GM18907 (cell line): Measurements from ENCODE around the gene MECP2.
"Not testable (repeated sequence)": the region's sequence is repeated elsewhere in the genome, so short reads cannot be mapped to it uniquely, and the experiment has no call there.

Source experiments
- ATAC-seq: cut with Tn5 transposase; IDR thresholded peaks from one replicate; pipeline ENCODE4 v1.9.1; 2021; ENCODE audit warnings: mild to moderate bottlenecking, moderate library complexity; ENCODE audit not compliant: unreplicated experiment

Gene MECP2

GRCh38 chrX:154097589-154098541, at the start of gene MECP2:
Gene MECP2, minus strand, starts transcription at chrX:154097717.
- peak; percentile 85 for ATAC-seq

DNA sequence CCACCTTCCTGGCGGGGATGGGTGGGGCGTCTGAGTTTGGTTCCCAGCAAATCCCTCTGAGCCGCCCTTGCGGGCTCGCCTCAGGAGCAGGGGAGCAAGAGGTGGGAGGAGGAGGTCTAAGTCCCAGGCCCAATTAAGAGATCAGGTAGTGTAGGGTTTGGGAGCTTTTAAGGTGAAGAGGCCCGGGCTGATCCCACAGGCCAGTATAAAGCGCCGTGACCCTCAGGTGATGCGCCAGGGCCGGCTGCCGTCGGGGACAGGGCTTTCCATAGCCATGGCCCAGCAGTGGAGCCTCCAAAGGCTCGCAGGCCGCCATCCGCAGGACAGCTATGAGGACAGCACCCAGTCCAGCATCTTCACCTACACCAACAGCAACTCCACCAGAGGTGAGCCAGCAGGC, 46.5 kb upstream of the MECP2 start, which contains the start of gene OPN1LW:
Gene OPN1LW, plus strand, starts transcription at position 234 of the 400 bp plus-strand sequence. Its CDS starts 41 bp downstream, at position 275.
- ATAC-seq: not testable (repeated sequence)

GRCh38 chrX:154142950-154143745, 45.6 kb upstream of the MECP2 start:
- ATAC-seq: no peak

GRCh38 chrX:154142386-154142785, 44.9 kb upstream of the MECP2 start:
- no peak for ATAC-seq

- no peak for ATAC-seq
These were observed 43.2 kb upstream of the MECP2 start for GRCh38 chrX:154140742-154141141.

- no peak for ATAC-seq
These were observed 42.7 kb upstream of the MECP2 start for GRCh38 chrX:154140206-154140605.

GRCh38 chrX:154138857-154139256, 41.3 kb upstream of the MECP2 start:
- ATAC-seq: no peak

DNA sequence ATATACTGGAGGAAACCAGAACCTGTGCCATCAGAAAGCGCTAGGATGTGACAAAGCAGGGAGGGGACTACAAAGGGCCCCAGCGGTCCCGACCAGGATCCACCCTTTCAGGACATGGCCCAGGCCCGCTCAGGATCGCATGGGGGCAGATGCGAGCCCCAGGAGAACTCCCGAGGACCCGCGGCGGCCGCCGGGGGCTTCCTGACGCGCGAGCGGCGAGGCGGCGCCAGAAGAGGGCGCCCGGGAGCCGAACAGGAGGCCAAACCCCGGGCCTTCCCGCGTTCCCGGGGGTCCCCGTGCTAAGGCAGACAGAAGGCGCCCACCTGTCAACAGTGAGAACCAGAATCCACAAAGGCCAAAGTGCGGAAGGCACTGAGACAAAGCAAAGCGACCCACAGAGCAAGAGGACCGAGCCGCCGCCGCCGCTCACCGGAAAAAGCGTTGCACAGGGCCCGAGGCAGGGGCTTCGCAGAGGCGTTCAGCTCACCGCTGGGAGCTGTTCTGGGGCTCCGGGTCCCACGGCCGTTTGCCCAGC, 39.2 kb upstream of the MECP2 start:
- no peak for ATAC-seq

DNA sequence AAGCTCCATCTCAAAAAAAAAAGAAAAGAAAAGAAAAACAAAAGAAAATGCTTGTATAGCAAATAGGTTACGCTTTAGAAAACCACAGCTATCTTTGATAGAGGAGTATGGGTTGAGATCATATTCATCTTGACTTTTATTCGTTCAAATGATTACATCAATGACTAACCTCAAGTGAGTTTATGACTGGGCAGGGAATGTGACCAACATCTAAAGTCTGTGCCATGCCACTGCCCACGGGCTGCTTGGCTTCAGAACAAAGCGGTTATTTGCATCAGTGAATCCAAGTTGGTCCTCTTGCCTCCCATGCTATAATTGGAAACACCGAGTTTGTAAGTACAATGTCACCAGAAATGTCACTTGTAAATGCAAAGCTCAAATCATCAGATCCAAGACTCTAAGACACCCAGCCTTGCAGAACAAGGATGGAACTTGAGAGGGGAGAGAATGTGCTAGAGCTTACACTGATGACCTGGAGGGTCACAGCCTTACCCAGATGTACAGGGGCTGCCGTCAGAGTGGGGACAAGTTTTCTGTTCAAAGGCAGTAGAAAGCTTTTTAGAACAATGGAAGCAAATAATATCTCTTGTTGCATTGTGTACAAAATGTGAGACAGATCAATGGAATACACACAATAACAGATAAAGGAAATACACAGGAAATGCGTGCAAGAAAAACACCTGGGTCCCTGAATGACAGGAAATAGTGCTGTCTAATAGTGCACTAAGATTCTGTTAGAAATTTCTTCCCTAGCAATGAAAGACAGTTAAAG, 38.1 kb upstream of the MECP2 start:
- no peak for ATAC-seq

- no peak for ATAC-seq
These were observed 34.8 kb upstream of the MECP2 start for GRCh38 chrX:154132366-154132765.

- no peak for ATAC-seq
These were observed 34.4 kb upstream of the MECP2 start for GRCh38 chrX:154131955-154132354.

DNA sequence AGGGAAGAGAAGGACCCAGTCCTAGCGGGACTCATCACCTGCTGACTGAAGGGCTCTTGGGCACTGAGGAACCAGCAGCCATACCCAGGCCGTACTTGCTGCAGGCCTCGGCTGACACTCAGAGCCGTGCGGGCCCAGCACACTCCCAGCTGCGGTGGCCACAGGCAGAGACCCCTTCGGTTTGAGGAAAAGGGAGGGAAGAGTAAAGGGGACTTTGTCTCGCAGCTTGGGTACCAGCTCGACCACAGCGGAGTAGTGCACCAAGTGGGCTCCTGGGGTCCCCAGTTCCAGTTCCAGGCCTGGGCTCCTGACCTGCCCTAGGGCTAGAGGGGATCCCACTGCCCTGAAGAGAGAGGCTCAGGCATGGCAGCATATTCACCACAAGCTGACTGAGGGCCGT, 28.6 kb upstream of the MECP2 start:
- no peak for ATAC-seq

GRCh38 chrX:154125391-154126040, 28.0 kb upstream of the MECP2 start:
- no peak for ATAC-seq

- no peak for ATAC-seq
These were observed 26.0 kb upstream of the MECP2 start for GRCh38 chrX:154123241-154124219.

DNA sequence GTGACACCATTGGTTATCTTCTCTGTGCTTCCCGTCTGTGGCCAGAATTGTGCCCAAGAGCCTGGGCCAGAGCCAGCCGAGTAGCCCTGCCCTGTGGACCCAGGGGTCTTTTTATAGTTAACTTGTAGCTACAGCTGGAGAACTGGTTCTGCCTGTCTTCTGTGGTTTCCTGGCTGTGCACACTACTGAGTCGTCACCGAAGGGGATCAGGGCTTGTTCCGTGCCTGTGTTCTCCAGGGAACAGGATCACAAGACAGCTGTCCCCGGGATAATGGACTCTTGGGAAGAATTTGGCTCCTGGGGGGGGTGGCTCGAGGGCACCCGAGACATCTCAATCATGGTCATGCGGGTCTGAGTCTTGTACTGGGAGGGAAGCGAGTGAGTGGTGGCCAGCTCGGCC, 24.4 kb upstream of the MECP2 start:
- ATAC-seq: no peak

DNA sequence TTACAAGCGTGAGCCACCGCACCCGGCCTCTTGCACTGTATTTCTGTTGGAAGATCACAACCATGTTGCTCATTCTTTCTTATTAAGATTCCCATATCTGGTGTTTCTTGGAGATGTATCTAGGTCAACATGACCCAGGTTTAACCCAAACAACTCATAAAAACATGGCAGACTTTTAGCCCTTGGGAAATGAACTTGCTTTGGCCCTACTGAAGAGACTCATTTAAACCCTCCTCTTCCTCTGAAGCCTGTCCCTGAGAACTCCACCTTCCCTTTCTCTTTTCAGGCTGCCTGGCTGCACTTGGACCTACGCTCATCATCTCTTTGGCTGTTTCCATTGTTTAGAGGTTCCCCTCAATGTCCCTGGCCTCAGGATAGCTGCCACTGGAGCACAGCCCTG, 23.7 kb upstream of the MECP2 start:
- ATAC-seq: no peak

DNA sequence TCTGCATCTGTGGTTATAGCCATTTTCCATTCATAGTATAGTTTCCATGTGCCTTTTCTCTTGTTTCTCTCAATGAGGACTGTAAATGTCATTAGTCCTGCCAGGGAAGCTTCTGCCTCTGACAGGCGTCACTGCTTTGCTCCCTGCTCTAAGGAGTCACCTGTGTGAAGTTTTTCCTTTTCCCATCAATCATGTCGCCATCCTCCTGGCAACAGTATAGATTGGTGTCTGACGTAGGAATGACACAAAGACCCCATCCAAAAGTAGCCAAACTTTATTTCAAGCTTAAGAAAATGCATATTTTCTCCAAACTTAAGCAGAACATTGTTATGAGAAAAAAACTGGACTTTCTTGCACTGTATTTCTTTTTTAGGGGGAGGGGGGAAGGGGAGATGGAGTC, 23.1 kb upstream of the MECP2 start:
- ATAC-seq: no peak

DNA sequence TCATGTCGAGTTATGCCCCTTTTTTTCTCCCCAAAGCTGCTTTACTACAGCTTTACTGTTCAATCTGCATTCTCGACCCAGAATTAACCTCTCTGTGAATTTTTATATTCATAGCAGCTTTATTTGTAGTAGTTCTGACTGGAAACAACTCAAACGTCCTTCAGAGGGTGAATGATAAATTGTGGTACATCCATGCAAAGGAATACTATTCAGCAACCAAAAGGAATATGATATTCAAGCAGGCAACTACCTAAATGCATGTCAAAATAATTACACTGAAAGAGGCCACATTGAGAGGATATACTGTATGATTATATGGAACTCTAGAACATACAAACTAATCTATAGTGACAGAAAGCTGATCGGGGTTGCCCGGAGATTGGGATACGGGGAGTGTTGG, 20.0 kb upstream of the MECP2 start:
- no peak for ATAC-seq
